ENCODE measurements around the gene HSBP1L1. TPM values are rescaled to one million over a fixed set of nuclear protein-coding genes. Genes with fewer than 3 reads are reported as not detected.

Gene HSBP1L1
- total RNA-seq, 1 donor from 2014 or later, result 1.6 TPM

DNA sequence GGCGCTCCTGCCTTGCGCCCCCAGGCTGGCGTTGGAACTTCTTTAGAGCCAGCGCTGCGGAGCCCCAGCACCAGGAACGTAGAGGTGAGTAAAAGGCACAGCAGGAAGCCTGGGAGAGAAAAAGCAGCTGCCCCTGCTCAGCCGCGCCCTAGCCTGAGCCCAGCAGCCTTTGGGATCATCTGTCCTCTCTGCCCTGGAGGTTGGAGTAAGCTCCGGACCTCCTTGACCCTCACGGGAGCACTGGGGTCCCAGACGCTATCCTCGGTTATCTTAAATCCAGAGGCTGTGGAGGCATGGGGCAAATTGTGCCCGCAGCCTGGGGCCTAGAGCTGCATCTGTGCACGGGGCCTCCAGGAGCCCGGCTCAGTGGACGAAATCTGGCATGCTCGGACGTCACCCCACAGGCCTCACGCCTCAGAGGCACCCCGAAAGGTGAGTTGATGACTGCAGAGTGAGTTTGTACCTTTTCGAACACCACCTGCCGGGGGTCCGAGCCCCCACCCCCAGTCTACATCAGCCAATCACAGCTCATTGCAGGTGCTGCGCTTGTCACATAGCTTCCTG is 11.4 kb upstream of the HSBP1L1 start:
- Mint-ChIP-seq H3K27ac (ENCODE audit: unreplicated experiment) (no peak overlapping the region), H3K4me1 (ENCODE audit: unreplicated experiment) (peaks cover 23% of the 10 kb centered on the region), H3K36me3 (ENCODE audit: unreplicated experiment) (peaks cover 7% of the 10 kb centered on the region), H3K27me3 (ENCODE audit: unreplicated experiment) (no peaks in the 10 kb centered on the region), H3K9me3 (ENCODE audit: unreplicated experiment) (no peaks in the 10 kb centered on the region), H3K4me3 (ENCODE audit: unreplicated experiment) (peak overlapping the region; percentile 47)
- TF ChIP-seq, protein P1, sequence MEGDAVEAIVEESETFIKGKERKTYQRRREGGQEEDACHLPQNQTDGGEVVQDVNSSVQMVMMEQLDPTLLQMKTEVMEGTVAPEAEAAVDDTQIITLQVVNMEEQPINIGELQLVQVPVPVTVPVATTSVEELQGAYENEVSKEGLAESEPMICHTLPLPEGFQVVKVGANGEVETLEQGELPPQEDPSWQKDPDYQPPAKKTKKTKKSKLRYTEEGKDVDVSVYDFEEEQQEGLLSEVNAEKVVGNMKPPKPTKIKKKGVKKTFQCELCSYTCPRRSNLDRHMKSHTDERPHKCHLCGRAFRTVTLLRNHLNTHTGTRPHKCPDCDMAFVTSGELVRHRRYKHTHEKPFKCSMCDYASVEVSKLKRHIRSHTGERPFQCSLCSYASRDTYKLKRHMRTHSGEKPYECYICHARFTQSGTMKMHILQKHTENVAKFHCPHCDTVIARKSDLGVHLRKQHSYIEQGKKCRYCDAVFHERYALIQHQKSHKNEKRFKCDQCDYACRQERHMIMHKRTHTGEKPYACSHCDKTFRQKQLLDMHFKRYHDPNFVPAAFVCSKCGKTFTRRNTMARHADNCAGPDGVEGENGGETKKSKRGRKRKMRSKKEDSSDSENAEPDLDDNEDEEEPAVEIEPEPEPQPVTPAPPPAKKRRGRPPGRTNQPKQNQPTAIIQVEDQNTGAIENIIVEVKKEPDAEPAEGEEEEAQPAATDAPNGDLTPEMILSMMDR (IDR thresholded peaks at IDR 0.05), result no peak
- no peak for DNase-seq (ENCODE audit: extremely low spot score, unreplicated experiment)

DNA sequence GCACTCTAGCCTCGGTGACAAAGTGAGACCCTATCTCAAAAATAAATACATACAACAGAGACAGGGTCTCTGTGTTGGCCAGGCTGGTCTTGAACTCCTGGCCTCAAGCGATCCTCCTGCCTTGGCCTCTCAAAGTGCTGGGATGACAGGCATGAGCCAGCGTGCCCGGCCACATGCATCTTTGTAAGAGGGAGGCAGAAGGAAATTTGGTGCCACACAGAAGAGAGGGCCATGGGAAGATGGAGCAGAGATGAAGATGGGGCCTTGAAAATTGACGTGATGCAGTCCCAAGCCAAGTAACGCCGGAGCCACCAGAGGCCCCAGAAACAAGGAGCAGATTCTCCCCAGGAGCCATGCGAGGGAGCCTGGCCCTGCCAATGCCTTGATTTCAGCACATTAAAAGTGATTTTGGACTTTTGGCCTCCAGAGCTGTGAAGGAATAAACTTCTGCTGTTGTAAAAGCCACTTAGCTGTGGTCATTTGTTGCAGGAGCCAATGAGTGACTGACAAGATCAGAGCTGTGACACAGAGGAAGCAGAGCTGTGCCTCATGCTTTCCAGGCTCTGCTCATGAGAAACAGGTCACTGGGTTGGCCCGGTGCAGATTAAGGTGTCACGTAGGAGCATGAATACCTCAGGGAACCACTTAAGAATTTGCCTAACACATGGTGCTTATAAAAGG is 10.3 kb upstream of the HSBP1L1 start:
- Mint-ChIP-seq H3K4me1 (ENCODE audit: unreplicated experiment) (peaks cover 16% of the 10 kb centered on the region), H3K27ac (ENCODE audit: unreplicated experiment) (no peak overlapping the region)

DNA sequence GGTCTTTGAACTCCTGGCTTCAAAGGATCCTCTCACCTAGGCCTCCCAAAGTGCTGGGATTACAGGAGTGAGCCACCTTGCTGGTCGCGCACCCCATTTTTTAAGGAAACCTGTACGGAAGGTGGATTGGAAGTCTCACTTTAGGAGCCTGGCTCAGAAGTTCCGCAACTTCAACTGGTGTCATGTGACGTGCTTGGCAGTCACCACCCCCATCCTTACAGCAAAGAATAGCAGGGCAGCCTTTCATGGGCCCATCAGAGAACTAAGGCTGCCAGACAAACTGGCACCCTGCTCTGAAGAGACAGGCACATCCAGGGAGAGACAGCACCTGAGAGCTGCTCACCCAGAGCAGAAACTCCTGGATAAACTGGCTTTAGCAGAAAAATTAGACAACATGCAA is 9.7 kb upstream of the HSBP1L1 start:
- no peak overlapping the region for H3K4me3 Mint-ChIP-seq (ENCODE audit: unreplicated experiment)
- H3K27me3 Mint-ChIP-seq (ENCODE audit: unreplicated experiment), result no peaks in the 10 kb centered on the region
- H3K36me3 Mint-ChIP-seq (ENCODE audit: unreplicated experiment), result peaks cover 2% of the 10 kb centered on the region
- DNase-seq (ENCODE audit: extremely low spot score, unreplicated experiment), result no peak
- H3K9me3 Mint-ChIP-seq (ENCODE audit: unreplicated experiment), result no peaks in the 10 kb centered on the region
- peaks cover 12% of the 10 kb centered on the region for H3K4me1 Mint-ChIP-seq (ENCODE audit: unreplicated experiment)
- no peak overlapping the region for H3K27ac Mint-ChIP-seq (ENCODE audit: unreplicated experiment)
- TF ChIP-seq, protein P1 (IDR thresholded peaks at IDR 0.05), result no peak

More for the DNA sequence above, 10.3 kb upstream of the HSBP1L1 start:
- Mint-ChIP-seq H3K9me3 (ENCODE audit: unreplicated experiment) (no peaks in the 10 kb centered on the region), H3K4me3 (ENCODE audit: unreplicated experiment) (no peak overlapping the region), H3K27me3 (ENCODE audit: unreplicated experiment) (no peaks in the 10 kb centered on the region), H3K36me3 (ENCODE audit: unreplicated experiment) (peaks cover 3% of the 10 kb centered on the region)
- TF ChIP-seq, protein P1 (IDR thresholded peaks at IDR 0.05), result no peak
- DNase-seq (ENCODE audit: extremely low spot score, unreplicated experiment), result no peak

DNA sequence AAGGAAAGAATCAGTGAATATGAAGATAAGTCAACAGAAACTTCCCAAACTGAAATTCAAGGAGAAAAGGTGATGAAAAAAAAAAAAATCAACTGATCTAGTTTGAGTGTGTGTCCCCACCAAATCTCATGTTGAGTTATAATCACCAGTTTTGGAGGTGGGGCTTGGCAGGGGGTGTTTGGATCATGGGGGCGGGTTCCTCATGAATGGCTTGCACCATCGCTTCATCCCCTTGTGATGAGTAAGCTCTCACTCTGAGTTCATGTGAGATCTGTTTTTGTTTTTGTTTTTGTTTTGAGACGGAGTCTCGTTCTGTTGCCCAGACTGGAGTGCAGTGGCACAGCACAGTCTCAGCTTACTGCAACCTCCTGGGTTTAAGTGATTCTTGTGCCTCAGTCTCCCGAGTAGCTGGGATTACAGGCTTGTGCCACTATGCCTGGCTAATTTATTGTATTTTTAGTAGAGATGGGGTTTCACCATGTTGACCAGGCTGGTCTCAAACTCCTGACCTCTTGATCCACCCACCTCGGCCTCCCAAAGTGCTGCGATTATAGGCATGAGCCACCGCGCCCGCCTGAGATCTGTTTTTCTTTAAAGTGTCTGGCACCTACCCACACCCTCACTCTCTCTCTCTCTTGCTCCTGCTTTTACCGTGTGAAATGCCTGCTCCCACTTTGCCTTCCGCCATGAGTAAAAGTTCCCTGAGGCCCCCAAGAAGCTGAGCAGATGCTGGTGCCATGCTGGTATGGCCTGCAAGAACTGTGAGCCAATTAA is 9.0 kb upstream of the HSBP1L1 start:
- H3K27ac Mint-ChIP-seq (ENCODE audit: unreplicated experiment), result no peak overlapping the region
- no peaks in the 10 kb centered on the region for H3K9me3 Mint-ChIP-seq (ENCODE audit: unreplicated experiment)
- DNase-seq (ENCODE audit: extremely low spot score, unreplicated experiment), result no peak
- H3K36me3 Mint-ChIP-seq (ENCODE audit: unreplicated experiment), result peaks cover 2% of the 10 kb centered on the region
- TF ChIP-seq, protein P1 (IDR thresholded peaks at IDR 0.05), result no peak
- H3K4me3 Mint-ChIP-seq (ENCODE audit: unreplicated experiment), result no peak overlapping the region
- no peaks in the 10 kb centered on the region for H3K27me3 Mint-ChIP-seq (ENCODE audit: unreplicated experiment)
- H3K4me1 Mint-ChIP-seq (ENCODE audit: unreplicated experiment), result peaks cover 8% of the 10 kb centered on the region

DNA sequence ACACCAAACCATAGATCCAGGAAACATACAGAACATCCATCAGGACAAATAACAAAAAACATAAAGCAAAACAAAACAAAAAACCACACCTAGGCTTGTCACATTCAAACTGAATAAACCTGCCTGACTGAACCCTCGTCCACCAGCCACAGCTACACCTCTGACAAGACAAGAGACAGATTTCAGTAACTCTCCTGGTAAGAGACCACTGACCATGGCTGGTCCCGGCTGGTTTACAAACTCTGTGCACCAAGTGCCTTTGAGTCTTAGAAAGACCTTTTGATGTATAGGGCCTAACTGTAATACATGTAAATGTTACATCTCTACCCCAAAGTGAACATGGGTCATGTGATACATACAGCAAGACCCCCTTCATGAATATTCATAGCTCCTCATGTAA is 8.2 kb upstream of the HSBP1L1 start:
- no peak for DNase-seq (ENCODE audit: extremely low spot score, unreplicated experiment)
- Mint-ChIP-seq H3K9me3 (ENCODE audit: unreplicated experiment) (no peaks in the 10 kb centered on the region), H3K27me3 (ENCODE audit: unreplicated experiment) (no peaks in the 10 kb centered on the region), H3K27ac (ENCODE audit: unreplicated experiment) (no peak overlapping the region), H3K4me1 (ENCODE audit: unreplicated experiment) (peaks cover 8% of the 10 kb centered on the region), H3K36me3 (ENCODE audit: unreplicated experiment) (peaks cover 2% of the 10 kb centered on the region), H3K4me3 (ENCODE audit: unreplicated experiment) (no peak overlapping the region)
- TF ChIP-seq, protein P1 (IDR thresholded peaks at IDR 0.05), result no peak

All from osteocyte (in vitro differentiated cells).